ENCODE results near the gene TEX53.

TEX53 gene

DNA sequence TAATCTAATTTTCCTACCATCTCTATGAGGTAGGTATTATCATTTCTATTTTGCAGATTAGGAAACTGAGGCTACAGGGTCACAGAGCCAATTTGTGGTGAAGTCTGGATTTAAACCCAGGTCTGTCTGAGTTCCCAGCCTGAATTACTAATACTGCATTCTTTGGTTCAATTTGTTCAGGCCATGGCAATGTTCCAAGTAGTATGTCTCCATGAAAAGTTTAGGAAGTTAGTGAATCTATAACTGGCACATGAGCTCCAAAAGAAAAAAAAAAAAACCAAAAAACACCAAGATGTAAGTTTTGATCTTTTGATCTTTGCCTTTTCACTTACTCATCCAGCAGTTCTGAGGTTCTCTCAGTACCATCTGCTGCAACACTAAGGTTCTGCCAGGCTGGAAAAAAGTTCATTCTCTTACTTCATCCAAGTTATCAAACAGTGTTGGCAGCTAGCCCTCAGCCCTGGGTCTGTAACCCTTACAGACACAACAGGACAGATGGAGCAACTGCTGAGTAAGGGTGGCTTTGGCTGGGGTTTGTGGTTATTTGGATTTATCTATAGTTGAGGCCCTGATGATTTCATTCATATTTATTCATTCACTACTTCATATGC lies 50.9 kb downstream of the TEX53 start:
- no peak overlapping the region for H3K4me3 ChIP-seq (ENCODE audit: low read length)
- H3K4me1 ChIP-seq (ENCODE audit: control insufficient read depth, low read length): peaks cover 65% of the 10 kb centered on the region
- H3K4me2 ChIP-seq (ENCODE audit: low read length): no peak overlapping the region
- H3K27me3 ChIP-seq (ENCODE audit: control insufficient read depth, low read length): no peaks in the 10 kb centered on the region
- H3K36me3 ChIP-seq (ENCODE audit: control insufficient read depth, low read length): peaks cover 2% of the 10 kb centered on the region; the same call in 1 of the 2 replicates
- peaks cover 12% of the 10 kb centered on the region for H3K79me2 ChIP-seq (ENCODE audit: control insufficient read depth, low read length)
- H3K9me2 ChIP-seq (replicated peaks; ENCODE audit: control insufficient read depth, low read length): no peaks in the 10 kb centered on the region
- TF ChIP-seq, protein P1, sequence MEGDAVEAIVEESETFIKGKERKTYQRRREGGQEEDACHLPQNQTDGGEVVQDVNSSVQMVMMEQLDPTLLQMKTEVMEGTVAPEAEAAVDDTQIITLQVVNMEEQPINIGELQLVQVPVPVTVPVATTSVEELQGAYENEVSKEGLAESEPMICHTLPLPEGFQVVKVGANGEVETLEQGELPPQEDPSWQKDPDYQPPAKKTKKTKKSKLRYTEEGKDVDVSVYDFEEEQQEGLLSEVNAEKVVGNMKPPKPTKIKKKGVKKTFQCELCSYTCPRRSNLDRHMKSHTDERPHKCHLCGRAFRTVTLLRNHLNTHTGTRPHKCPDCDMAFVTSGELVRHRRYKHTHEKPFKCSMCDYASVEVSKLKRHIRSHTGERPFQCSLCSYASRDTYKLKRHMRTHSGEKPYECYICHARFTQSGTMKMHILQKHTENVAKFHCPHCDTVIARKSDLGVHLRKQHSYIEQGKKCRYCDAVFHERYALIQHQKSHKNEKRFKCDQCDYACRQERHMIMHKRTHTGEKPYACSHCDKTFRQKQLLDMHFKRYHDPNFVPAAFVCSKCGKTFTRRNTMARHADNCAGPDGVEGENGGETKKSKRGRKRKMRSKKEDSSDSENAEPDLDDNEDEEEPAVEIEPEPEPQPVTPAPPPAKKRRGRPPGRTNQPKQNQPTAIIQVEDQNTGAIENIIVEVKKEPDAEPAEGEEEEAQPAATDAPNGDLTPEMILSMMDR (IDR thresholded peaks at IDR 0.05; ENCODE audit: low read depth, low read length, poor library complexity, severe bottlenecking): no peak
- TF ChIP-seq EZH2phosphoT487 (IDR thresholded peaks at IDR 0.05; ENCODE audit: borderline replicate concordance, low read length): no peak
- peaks cover 18% of the 10 kb centered on the region for H3F3A ChIP-seq (ENCODE audit: control insufficient read depth, insufficient read depth)
- H4K20me1 ChIP-seq (ENCODE audit: control insufficient read depth, insufficient read depth, low read depth, low read length): no peaks in the 10 kb centered on the region
- H3K27ac ChIP-seq (ENCODE audit: low read depth, low read length): no peak overlapping the region
- no peaks in the 10 kb centered on the region for H3K9me3 ChIP-seq (ENCODE audit: control insufficient read depth, insufficient read depth, low read length)
